SK-N-MC (cell line): ENCODE results near the gene PCDHB8.
"Not testable (repeated sequence)": the region's sequence is repeated elsewhere in the genome, so short reads cannot be mapped to it uniquely, and the experiment has no call there.

Experiments
- EZH2 ChIP-seq: fragments of 200-600 bp; sonication (generic); IDR thresholded peaks from one replicate; pipeline ENCODE4 v1.6.1; 2017; ENCODE audit warnings: antibody characterized with exemption
- POLR2AphosphoS5 ChIP-seq: IDR thresholded peaks from 2 replicates; pipeline ENCODE4 v1.6.1; 2012; ENCODE audit warnings: mild to moderate bottlenecking, low read depth, low read length, borderline replicate concordance

- TF ChIP-seq EZH2, POLR2AphosphoS5: not testable (repeated sequence)
Observed at GRCh38 chr5:141201126-141201525, 23.5 kb downstream of the PCDHB8 start.
